Measurements from ENCODE around the gene COMMD7.

The COMMD7 gene

DNA sequence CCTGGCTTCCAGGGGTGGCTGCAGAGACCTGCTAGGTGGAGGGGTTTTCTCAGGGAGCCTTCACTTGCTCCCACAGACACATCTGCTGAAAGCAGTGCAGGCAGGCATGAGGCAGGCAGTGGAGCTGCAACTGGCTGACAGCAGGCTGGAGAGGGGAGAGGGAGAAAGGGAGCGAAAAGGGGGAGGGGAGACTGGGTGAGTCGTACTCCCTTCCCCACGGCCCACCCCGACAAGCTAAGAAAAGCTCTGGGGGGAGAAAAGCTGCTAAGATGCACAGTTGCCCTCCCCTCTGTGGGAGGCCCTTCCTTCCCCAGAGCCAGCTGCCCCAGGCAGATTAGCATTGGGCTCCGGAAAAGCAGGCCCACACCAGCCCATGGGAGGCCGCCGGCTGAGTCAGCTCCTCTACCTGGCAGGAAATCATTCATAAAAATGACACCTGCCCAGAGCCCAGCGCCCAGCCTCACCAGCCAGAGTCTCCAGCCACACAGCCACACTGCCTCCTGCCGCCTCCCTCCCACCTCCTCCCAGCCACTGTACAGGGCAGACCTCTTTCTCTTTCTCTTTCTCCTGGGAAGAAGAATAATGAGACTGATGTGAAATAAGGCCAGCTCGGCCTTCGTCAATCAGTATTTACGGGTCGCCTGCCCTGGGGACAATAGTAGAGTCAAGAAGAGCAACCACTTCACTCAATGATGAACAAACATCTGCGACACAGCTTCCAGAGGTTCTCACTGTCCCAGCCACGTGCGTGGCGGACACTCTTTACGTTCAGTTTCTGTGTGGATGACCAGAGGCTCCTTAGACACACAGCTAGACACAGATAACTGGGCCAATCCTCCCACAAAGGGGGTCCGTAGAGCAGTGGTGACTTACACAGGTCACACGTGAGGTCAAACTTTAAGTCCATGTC is 61.8 kb downstream of the COMMD7 start:
- H3K9me2 ChIP-seq (replicated peaks; ENCODE audit: insufficient read depth, low read length) = no peaks in the 10 kb centered on the region
- peak overlapping the region; percentile 84 for H3K27ac ChIP-seq (ENCODE audit: low read length)
- no peaks in the 10 kb centered on the region for H4K20me1 ChIP-seq (ENCODE audit: insufficient read depth, low read length)
- H2AFZ ChIP-seq (ENCODE audit: low read length) = peak overlapping the region; percentile 81
- H3K4me3 ChIP-seq (ENCODE audit: low read length) = peak overlapping the region; percentile 20; the same call in 1 of the 2 replicates
- peak overlapping the region; percentile 47 for H3K4me2 ChIP-seq (ENCODE audit: low read depth, low read length)
- no peaks in the 10 kb centered on the region for H3K36me3 ChIP-seq (replicated peaks; ENCODE audit: insufficient read depth, low read length)
- no peak for TF ChIP-seq EZH2 (optimal IDR thresholded peaks at IDR 0.05; ENCODE audit: low read depth, low read length)
- TF ChIP-seq, protein P1, sequence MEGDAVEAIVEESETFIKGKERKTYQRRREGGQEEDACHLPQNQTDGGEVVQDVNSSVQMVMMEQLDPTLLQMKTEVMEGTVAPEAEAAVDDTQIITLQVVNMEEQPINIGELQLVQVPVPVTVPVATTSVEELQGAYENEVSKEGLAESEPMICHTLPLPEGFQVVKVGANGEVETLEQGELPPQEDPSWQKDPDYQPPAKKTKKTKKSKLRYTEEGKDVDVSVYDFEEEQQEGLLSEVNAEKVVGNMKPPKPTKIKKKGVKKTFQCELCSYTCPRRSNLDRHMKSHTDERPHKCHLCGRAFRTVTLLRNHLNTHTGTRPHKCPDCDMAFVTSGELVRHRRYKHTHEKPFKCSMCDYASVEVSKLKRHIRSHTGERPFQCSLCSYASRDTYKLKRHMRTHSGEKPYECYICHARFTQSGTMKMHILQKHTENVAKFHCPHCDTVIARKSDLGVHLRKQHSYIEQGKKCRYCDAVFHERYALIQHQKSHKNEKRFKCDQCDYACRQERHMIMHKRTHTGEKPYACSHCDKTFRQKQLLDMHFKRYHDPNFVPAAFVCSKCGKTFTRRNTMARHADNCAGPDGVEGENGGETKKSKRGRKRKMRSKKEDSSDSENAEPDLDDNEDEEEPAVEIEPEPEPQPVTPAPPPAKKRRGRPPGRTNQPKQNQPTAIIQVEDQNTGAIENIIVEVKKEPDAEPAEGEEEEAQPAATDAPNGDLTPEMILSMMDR (IDR thresholded peaks at IDR 0.05; ENCODE audit: low read length) = peak; percentile 7; the same call in 1 of the 2 replicates
- peaks cover 33% of the 10 kb centered on the region for H3K4me1 ChIP-seq (ENCODE audit: low read length)
- H3K9ac ChIP-seq (ENCODE audit: low read length) = peak overlapping the region; percentile 63
- no peaks in the 10 kb centered on the region for H3K9me3 ChIP-seq (replicated peaks; ENCODE audit: insufficient read depth, low read length)
- H3K79me2 ChIP-seq (ENCODE audit: low read length) = no peaks in the 10 kb centered on the region
- H3K27me3 ChIP-seq (replicated peaks; ENCODE audit: insufficient read depth, low read length) = no peaks in the 10 kb centered on the region
- peaks cover 26% of the 10 kb centered on the region for H3F3A ChIP-seq (ENCODE audit: insufficient read depth, low read length)
- peak; percentile 95 for DNase-seq

DNA sequence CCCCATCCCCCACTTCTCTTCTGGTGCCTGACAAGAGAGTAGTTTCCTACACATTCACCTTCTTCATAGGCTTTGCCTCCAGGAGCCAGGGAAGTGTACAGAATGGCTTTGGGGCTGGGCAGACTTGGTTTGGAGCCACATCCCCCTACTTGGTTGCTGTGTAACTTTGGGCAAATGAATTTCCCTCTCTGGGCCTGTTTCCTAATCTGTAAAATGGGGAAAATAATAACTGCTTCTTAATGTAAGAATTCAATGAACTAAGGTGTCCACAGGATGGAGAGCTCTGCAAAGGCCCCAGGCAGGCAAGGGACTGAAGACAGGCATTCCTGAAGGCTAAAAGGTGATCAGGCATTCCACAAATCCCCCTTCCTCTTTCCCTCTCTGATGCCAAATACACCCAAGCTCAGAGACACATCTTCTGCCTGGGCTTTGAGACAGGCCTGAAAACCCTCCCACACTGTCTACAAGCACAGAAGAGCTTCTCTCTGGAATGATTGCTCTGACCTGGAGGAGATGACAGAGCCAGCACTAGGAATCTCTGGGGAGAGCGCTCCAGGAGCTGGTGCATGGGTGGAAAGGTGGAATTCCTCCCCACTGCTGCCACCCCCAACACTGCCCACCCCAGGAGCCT is 62.6 kb downstream of the COMMD7 start:
- no peak for TF ChIP-seq EZH2phosphoT487 (IDR thresholded peaks at IDR 0.05; ENCODE audit: low read length)
- TF ChIP-seq, protein P1 (IDR thresholded peaks at IDR 0.05; ENCODE audit: low read length) = no peak
- TF ChIP-seq EZH2 (optimal IDR thresholded peaks at IDR 0.05; ENCODE audit: low read depth, low read length) = no peak
- Histone ChIP-seq H2AFZ (ENCODE audit: low read length) (peak overlapping the region; percentile 81; the same call in 1 of the 2 replicates), H3K9me3 (replicated peaks; ENCODE audit: insufficient read depth, low read length) (no peaks in the 10 kb centered on the region), H3K36me3 (replicated peaks; ENCODE audit: insufficient read depth, low read length) (no peaks in the 10 kb centered on the region), H3K79me2 (ENCODE audit: low read length) (no peaks in the 10 kb centered on the region), H3K27ac (ENCODE audit: low read length) (peak overlapping the region; percentile 84), H3K4me2 (ENCODE audit: low read depth, low read length) (peak overlapping the region; percentile 47), H3F3A (ENCODE audit: insufficient read depth, low read length) (peaks cover 26% of the 10 kb centered on the region), H4K20me1 (ENCODE audit: insufficient read depth, low read length) (no peaks in the 10 kb centered on the region), H3K4me3 (ENCODE audit: low read length) (peak overlapping the region; percentile 1; the same call in 1 of the 2 replicates), H3K27me3 (replicated peaks; ENCODE audit: insufficient read depth, low read length) (no peaks in the 10 kb centered on the region), H3K9me2 (replicated peaks; ENCODE audit: insufficient read depth, low read length) (no peaks in the 10 kb centered on the region), H3K9ac (ENCODE audit: low read length) (peak overlapping the region; percentile 63), H3K4me1 (ENCODE audit: low read length) (peaks cover 33% of the 10 kb centered on the region)
- DNase-seq = no peak

DNA sequence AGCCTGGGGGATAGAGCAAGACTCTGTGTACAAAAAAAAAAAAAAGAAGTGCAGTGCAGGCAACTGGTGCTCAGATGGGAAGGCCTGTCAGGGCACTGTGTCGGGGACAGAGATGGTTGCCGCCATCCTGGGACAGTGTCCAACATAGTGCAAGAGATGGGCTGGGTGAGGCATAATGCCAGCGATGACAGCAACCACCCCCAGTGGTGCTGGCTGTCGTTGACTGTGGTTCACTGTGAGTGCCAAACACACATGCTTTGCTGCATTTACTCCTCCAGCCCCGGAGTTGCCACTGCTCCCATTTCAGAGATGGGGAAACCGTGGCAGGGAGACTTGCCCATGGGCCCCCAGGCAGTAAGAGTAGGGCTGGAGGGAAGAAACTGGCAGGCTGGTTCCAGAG is 64.3 kb downstream of the COMMD7 start:
- Histone ChIP-seq H3F3A (ENCODE audit: insufficient read depth, low read length) (peaks cover 27% of the 10 kb centered on the region), H3K4me1 (ENCODE audit: low read length) (peaks cover 46% of the 10 kb centered on the region), H2AFZ (ENCODE audit: low read length) (no peak overlapping the region), H3K9ac (ENCODE audit: low read length) (no peak overlapping the region), H3K79me2 (ENCODE audit: low read length) (no peaks in the 10 kb centered on the region), H3K27ac (ENCODE audit: low read length) (no peak overlapping the region), H3K36me3 (replicated peaks; ENCODE audit: insufficient read depth, low read length) (no peaks in the 10 kb centered on the region), H3K4me2 (ENCODE audit: low read depth, low read length) (no peak overlapping the region), H3K9me2 (replicated peaks; ENCODE audit: insufficient read depth, low read length) (no peaks in the 10 kb centered on the region), H3K27me3 (replicated peaks; ENCODE audit: insufficient read depth, low read length) (no peaks in the 10 kb centered on the region), H3K9me3 (replicated peaks; ENCODE audit: insufficient read depth, low read length) (no peaks in the 10 kb centered on the region), H3K4me3 (ENCODE audit: low read length) (no peak overlapping the region), H4K20me1 (ENCODE audit: insufficient read depth, low read length) (no peaks in the 10 kb centered on the region)
- no peak for TF ChIP-seq EZH2 (optimal IDR thresholded peaks at IDR 0.05; ENCODE audit: low read depth, low read length)
- TF ChIP-seq EZH2phosphoT487 (IDR thresholded peaks at IDR 0.05; ENCODE audit: low read length) = no peak
- TF ChIP-seq, protein P1 (IDR thresholded peaks at IDR 0.05; ENCODE audit: low read length) = no peak
- DNase-seq = no peak

Measured in MM.1S (cell line).